ENCODE results near the gene TP53I13. TPM values are rescaled to one million over a fixed set of nuclear protein-coding genes. Genes with fewer than 3 reads are reported as not detected.
A peak's percentile ranks its signal among the peaks of the same experiment; 100 is the strongest.

The TP53I13 gene
- total and polyA plus RNA-seq, 2 of the 13 experiments (the other 11 are each of a cell fraction or from before 2014, with no cell fraction given) = 16.9 to 25.7 TPM

- TF ChIP-seq STAT6 (CRISPR knock-in tag; IDR thresholded peaks at IDR 0.05; ENCODE audit: borderline replicate concordance) = no peak
- no peak for TF ChIP-seq CREM (IDR thresholded peaks at IDR 0.05)
- no peak for TF ChIP-seq CREM (CRISPR knock-in tag; IDR thresholded peaks at IDR 0.05)
- TF ChIP-seq ZNF770 (CRISPR knock-in tag; IDR thresholded peaks at IDR 0.05) = peak; percentile 41; the same call in 1 of the 2 replicates
- TF ChIP-seq ZC3H4 (CRISPR knock-in tag; IDR thresholded peaks at IDR 0.05; ENCODE audit: borderline replicate concordance) = no peak
- TF ChIP-seq SNAI1 (CRISPR knock-in tag; IDR thresholded peaks at IDR 0.05; ENCODE audit: borderline replicate concordance) = no peak
- 0 out of 4 replicates have a peak, but pooled peaks of 1 of the 2 experiments have one; percentile 10 for TF ChIP-seq NR2F1 (CRISPR knock-in tag; IDR thresholded peaks at IDR 0.05)
- no peak for TF ChIP-seq SMARCC2 (IDR thresholded peaks at IDR 0.05)
- no peak for TF ChIP-seq TEF (CRISPR knock-in tag; IDR thresholded peaks at IDR 0.05)
- no peak for TF ChIP-seq ZFP36 (IDR thresholded peaks at IDR 0.05; ENCODE audit: borderline replicate concordance, low read depth, low read length, partially characterized antibody)
- no peak for TF ChIP-seq CSRNP2 (CRISPR knock-in tag; conservative IDR thresholded peaks at IDR 0.05; ENCODE audit: low read depth)
- no peak for TF ChIP-seq SOX5 (CRISPR knock-in tag; IDR thresholded peaks at IDR 0.05; ENCODE audit: borderline replicate concordance)
- TF ChIP-seq TMF1 (CRISPR knock-in tag; IDR thresholded peaks at IDR 0.05; ENCODE audit: low read depth) = no peak
- TF ChIP-seq ZNF335 (CRISPR knock-in tag; IDR thresholded peaks at IDR 0.05) = no peak
- TF ChIP-seq ZSCAN31 (CRISPR knock-in tag; IDR thresholded peaks at IDR 0.05; ENCODE audit: low read depth) = no peak
- no peak for TF ChIP-seq ZNF34 (CRISPR knock-in tag; IDR thresholded peaks at IDR 0.05; ENCODE audit: borderline replicate concordance)
- TF ChIP-seq ZNF652 (CRISPR knock-in tag; IDR thresholded peaks at IDR 0.05; ENCODE audit: borderline replicate concordance, low read depth) = no peak
Measured at GRCh38 chr17:29589524-29590410, 21.3 kb downstream of the TP53I13 start, which contains the start of gene GIT1 (continued).

Measured in HepG2 (cell line).